HepG2 (cell line): ENCODE results near the gene HLA-DMB. TPM values are rescaled to one million over a fixed set of nuclear protein-coding genes. Genes with fewer than 3 reads are reported as not detected.

Experiments used
- ATAC-seq: fragments of 200-7000 bp; cut with Tn5 transposase; 3 replicates; pipeline ENCODE4 v1.9.1; 2020; ENCODE audit warnings: mild to moderate bottlenecking, moderate library complexity
- BruUV-seq: library from RNA; stranded (reverse); fragments of 400-500 nt; replicated peaks from 2 replicates; lab custom pipeline; 2021; lab: Mats Ljungman, UMichigan
- CTCF ChIA-PET: fragments of 300-600 bp; formaldehyde crosslinking; extraction: SDS; loops from one replicate; lab custom pipeline; 2021; ENCODE audit warnings: low total read pairs, inconsistent platforms, low intra/inter-chr PET ratio; lab: Yijun Ruan, JAX
- POLR2A ChIA-PET: fragments of 350-600 bp; sonication (Branson Sonifier 250); formaldehyde crosslinking; loops from one replicate; lab custom pipeline; 2020; ENCODE audit warnings: antibody characterized with exemption, inconsistent platforms; lab: Yijun Ruan, JAX
- DNase-seq: peaks from one replicate; pipeline ENCODE4 v3.0.0-alpha.2; 2015; ENCODE audit warnings: low spot score
- FAIRE-seq: peaks from 3 replicates; lab custom pipeline; 2011; peaks lifted over from hg19 to GRCh38; lab: Jason Lieb, UNC
- H2AFZ ChIP-seq: one replicate; pipeline ENCODE4 v1.6.1; 2011; ENCODE audit warnings: low read length, inconsistent platforms
- H3K27ac ChIP-seq: fragments of 300-600 bp; 3 replicates; pipeline ENCODE4 v1.8.0; 2011; ENCODE audit warnings: mixed run types, mild to moderate bottlenecking, mixed read lengths, low read length, inconsistent platforms; ENCODE audit not compliant: insufficient read depth; ENCODE audit errors: extremely low read length
- H3K27me3 ChIP-seq, 2 experiments: fragments of 200-600 bp in 1 of 2; 2 replicates in 1 of 2; 3 replicates in 1 of 2; pipeline versions ENCODE4 v1.6.0 to v1.8.0; 2011; ENCODE audit warnings: low read length in 2 of 2, mild to moderate bottlenecking in 2 of 2, moderate library complexity in 2 of 2, inconsistent platforms in 1 of 2; ENCODE audit not compliant: insufficient read depth in 2 of 2, control insufficient read depth in 1 of 2
- H3K36me3 ChIP-seq, 2 experiments: fragments of 200-600 bp in 1 of 2; replicated peaks in 1 of 2; 2 replicates in 1 of 2; 3 replicates in 1 of 2; pipeline versions ENCODE4 v1.5.1 to v1.8.0; 2011; ENCODE audit warnings: low read length in 2 of 2, inconsistent platforms in 1 of 2; ENCODE audit not compliant: insufficient read depth in 2 of 2, control insufficient read depth in 1 of 2
- H3K4me1 ChIP-seq: 2 replicates; pipeline ENCODE4 v1.5.1; 2012; ENCODE audit warnings: low read length, inconsistent platforms; ENCODE audit not compliant: insufficient read depth
- H3K4me2 ChIP-seq: 2 replicates; pipeline ENCODE4 v1.6.0; 2011; ENCODE audit warnings: low read depth, low read length, inconsistent platforms
- H3K4me3 ChIP-seq, 3 experiments: fragments of 200-600 bp in 1 of 3; sonication (generic), shearing (Covaris generic) in 1 of 3; replicated peaks in 1 of 3; 2 replicates each; pipeline ENCODE4 v1.5.1; 2011 to 2016; ENCODE audit warnings: low read length in 3 of 3, inconsistent platforms in 2 of 3, low read depth in 2 of 3, mild to moderate bottlenecking in 2 of 3, control low read depth in 1 of 3, mixed read lengths in 1 of 3; ENCODE audit not compliant: insufficient read depth in 1 of 3
- H3K79me2 ChIP-seq: one replicate; pipeline ENCODE4 v1.6.1; 2011; ENCODE audit warnings: low read length, inconsistent platforms; ENCODE audit not compliant: insufficient read depth
- H3K9ac ChIP-seq: 2 replicates; pipeline ENCODE4 v1.6.0; 2011; ENCODE audit warnings: mild to moderate bottlenecking, low read depth, low read length, inconsistent platforms; ENCODE audit not compliant: insufficient read depth
- H3K9me3 ChIP-seq: 2 replicates; pipeline ENCODE4 v1.5.1; 2012; ENCODE audit warnings: mild to moderate bottlenecking, low read length
- H4K20me1 ChIP-seq: 2 replicates; pipeline ENCODE4 v1.6.0; 2011; ENCODE audit warnings: inconsistent platforms, mild to moderate bottlenecking, low read length, moderate library complexity; ENCODE audit not compliant: insufficient read depth
- BATF2 ChIP-seq: sonication (generic); formaldehyde crosslinking; IDR thresholded peaks from 2 replicates; pipeline ENCODE4 v1.8.0; 2022; ENCODE audit warnings: mild to moderate bottlenecking, missing genetic modification reagents, moderate library complexity
- BHLHE40 ChIP-seq: IDR thresholded peaks from 2 replicates; pipeline ENCODE4 v1.6.1; 2011; ENCODE audit warnings: low read length, improper control_type of control experiment
- CREM ChIP-seq, 2 experiments: sonication (generic) in 1 of 2; formaldehyde crosslinking in 1 of 2; IDR thresholded peaks; 2 replicates each; pipeline versions ENCODE4 v1.4.0 to v1.6.1; 2016 to 2020; ENCODE audit warnings: antibody characterized with exemption in 1 of 2, mild to moderate bottlenecking in 1 of 2, missing genetic modification reagents in 1 of 2
- ETS1 ChIP-seq: sonication (generic); formaldehyde crosslinking; IDR thresholded peaks from 2 replicates; pipeline ENCODE4 v1.4.0; 2020; ENCODE audit warnings: missing genetic modification reagents
- FIP1L1 ChIP-seq: fragments of 200-400 bp; formaldehyde crosslinking; IDR thresholded peaks from 2 replicates; pipeline ENCODE4 v1.6.1; 2018; ENCODE audit warnings: low read depth, mild to moderate bottlenecking, low read length, moderate library complexity, borderline replicate concordance; ENCODE audit not compliant: insufficient read depth
- FOXA1 ChIP-seq, 2 experiments: fragments of 450-650 bp in 1 of 2; sonication (generic) in 1 of 2; formaldehyde crosslinking in 1 of 2; IDR thresholded peaks; 2 replicates each; pipeline versions ENCODE4 v1.4.0 to v1.6.1; 2016 to 2020; ENCODE audit warnings: missing genetic modification reagents in 1 of 2
- HNRNPL ChIP-seq: fragments of 200-400 bp; formaldehyde crosslinking; IDR thresholded peaks from 2 replicates; pipeline ENCODE4 v1.6.1; 2017; ENCODE audit warnings: mild to moderate bottlenecking, low read depth, low read length
- NR2C2 ChIP-seq: sonication (generic); formaldehyde crosslinking; IDR thresholded peaks from 2 replicates; pipeline ENCODE4 v1.4.0; 2020; ENCODE audit warnings: missing genetic modification reagents, mild to moderate bottlenecking, moderate library complexity, borderline replicate concordance
- SNAPC2 ChIP-seq: sonication (generic); formaldehyde crosslinking; IDR thresholded peaks from 2 replicates; pipeline ENCODE4 v1.8.1; 2022; ENCODE audit warnings: mild to moderate bottlenecking, missing genetic modification reagents
- SRSF4 ChIP-seq: fragments of 200-400 bp; formaldehyde crosslinking; IDR thresholded peaks from one replicate; pipeline ENCODE4 v1.6.1; 2018; ENCODE audit warnings: mild to moderate bottlenecking, low read depth, low read length, moderate library complexity; ENCODE audit not compliant: poor library complexity, severe bottlenecking
- TARDBP ChIP-seq: sonication (generic); formaldehyde crosslinking; IDR thresholded peaks from 2 replicates; pipeline ENCODE4 v1.8.0; 2022; ENCODE audit warnings: mild to moderate bottlenecking, missing genetic modification reagents
- THAP9 ChIP-seq: sonication (generic); formaldehyde crosslinking; IDR thresholded peaks from 2 replicates; pipeline ENCODE4; 2020; ENCODE audit warnings: missing genetic modification reagents, mild to moderate bottlenecking, borderline replicate concordance
- TRIM22 ChIP-seq: fragments of 450-650 bp; IDR thresholded peaks from 2 replicates; pipeline ENCODE4 v1.6.1; 2017
- ZC3H4 ChIP-seq: sonication (generic); formaldehyde crosslinking; IDR thresholded peaks from 2 replicates; pipeline ENCODE4 v1.4.0; 2020; ENCODE audit warnings: missing genetic modification reagents, borderline replicate concordance
- ZNF251 ChIP-seq: sonication (generic); formaldehyde crosslinking; IDR thresholded peaks from 2 replicates; pipeline ENCODE4 v1.9.0; 2021; ENCODE audit warnings: mild to moderate bottlenecking, missing genetic modification reagents
- ZNF44 ChIP-seq: sonication (generic); formaldehyde crosslinking; IDR thresholded peaks from 2 replicates; pipeline ENCODE4 v1.5.1; 2020; ENCODE audit warnings: mild to moderate bottlenecking, missing genetic modification reagents
- WGBS: methylation state at CpG from one replicate; pipeline ENCODE4 v1.1.6; 2017; ENCODE audit warnings: low lambda C conversion rate; 5-methylcytosine and 5-hydroxymethylcytosine counted together
- in situ Hi-C: cut with HindIII; loops from 2 replicates; pipeline ENCODE4 v1.10.0; 2017; ENCODE audit warnings: low pct_unique_long_range_greater_than_20kb; ENCODE audit not compliant: extremely low pct_ligation_motif_present
- intact Hi-C: fragments of 100-400 bp; cut with micrococcal nuclease; formaldehyde crosslinking; loops from one replicate; pipeline ENCODE4 v1.10.0; 2022; ENCODE audit not compliant: unreplicated experiment
- polyA plus RNA-seq, 8 experiments: library from polyadenylated mRNA; depleted of rRNA in 3 of 8; stranded (reverse) in 7 of 8; unstranded in 1 of 8; fragments of >200 nt; fragmentation: Illumina TruSeq in 4 of 8; extraction: Trizol in 4 of 8; gene quantifications; 2 replicates each; pipeline versions ENCODE4 v1.2.1 to v1.2.3, GENCODE V29; 2011 to 2016; ENCODE audit warnings: low read depth in 4 of 8, missing spikeins in 1 of 8, mixed read lengths in 1 of 8; ENCODE audit not compliant: insufficient read depth in 1 of 8
- total RNA-seq, 5 experiments: library from RNA; depleted of rRNA; stranded (reverse); fragments of >200 nt; fragmentation: Illumina TruSeq; extraction: Trizol; gene quantifications; 2 replicates each; pipeline ENCODE4 v1.2.3, GENCODE V29; 2016; ENCODE audit warnings: low read depth in 1 of 5

The HLA-DMB gene
- total and polyA plus RNA-seq, 2 of the 13 experiments (the other 11 are each of a cell fraction or from before 2014, with no cell fraction given): not detected

- TF ChIP-seq THAP9 (CRISPR knock-in tag) (no peak), BATF2 (CRISPR knock-in tag) (no peak), SNAPC2 (CRISPR knock-in tag) (no peak), ZNF44 (CRISPR knock-in tag) (no peak), HNRNPL (no peak), ETS1 (CRISPR knock-in tag) (no peak)
- TF ChIP-seq, all 625 proteins: peak for 0
Measured at GRCh38 chr6:32888576-32888975, 52.3 kb downstream of the HLA-DMB start (continued).

GRCh38 chr6:32887616-32888015 is 53.2 kb downstream of the HLA-DMB start:
- CTCF ChIA-PET: interaction anchor here (2.1 to 3.8 kb wide), 2 partner anchors 59 to 97 kb away, joined by 4 to 48 read pairs; no protein-coding TSS in a partner anchor
- Histone ChIP-seq H3K27me3 (peaks cover 0 to 31% of the 10 kb centered on the region in 2 experiments; a peak in 2 of 5 replicates), H3K9me3 (no peaks in the 10 kb centered on the region), H2AFZ (no peak overlapping the region), H3K9ac (no peak overlapping the region), H3K4me3 (no peak overlapping the region), H3K27ac (no peak overlapping the region), H4K20me1 (no peaks in the 10 kb centered on the region), H3K4me1 (no peaks in the 10 kb centered on the region), H3K79me2 (no peaks in the 10 kb centered on the region), H3K4me2 (no peak overlapping the region), H3K36me3 (no peaks in the 10 kb centered on the region)
- DNase-seq (no peak), FAIRE-seq (no peak), ATAC-seq (no peak)
- intact Hi-C loops (loop anchor here (5.0 kb wide), 1 partner anchor 80 kb away; the partner anchor contains the start of gene BRD2), in situ Hi-C loops (loop anchor here (5.0 kb wide), 1 partner anchor 60 kb away; no protein-coding TSS in a partner anchor)
- POLR2A ChIA-PET: no interaction called here
- BruUV-seq: no TSS peak
- 8% methylated on average over 5 of the region's 5 CpGs for WGBS
- TF ChIP-seq BHLHE40: no peak
- no peak for TF ChIP-seq ZNF251 (CRISPR knock-in tag)
- TF ChIP-seq TRIM22: no peak
- no peak for TF ChIP-seq NR2C2 (CRISPR knock-in tag)
- no peak for TF ChIP-seq ZC3H4 (CRISPR knock-in tag)
- no peak for TF ChIP-seq TARDBP (CRISPR knock-in tag)
- no peak for TF ChIP-seq FIP1L1
- TF ChIP-seq FOXA1 (IDR thresholded peaks at IDR 0.05): no peak
- no peak for TF ChIP-seq FOXA1 (CRISPR knock-in tag; IDR thresholded peaks at IDR 0.05)
- no peak for TF ChIP-seq SRSF4
- no peak for TF ChIP-seq CREM (IDR thresholded peaks at IDR 0.05)
- no peak for TF ChIP-seq CREM (CRISPR knock-in tag; IDR thresholded peaks at IDR 0.05)
